MM.1S (cell line): ENCODE data around the gene PLBD1.

Experiments used
- DNase-seq: peaks from one replicate; pipeline ENCODE4 v3.0.0-alpha.2; 2015
- H2AFZ ChIP-seq: fragments of 300-600 bp; sonication (generic); 2 replicates; pipeline ENCODE4 v1.6.0; 2016; ENCODE audit warnings: antibody characterized with exemption, low read length
- H3F3A ChIP-seq: fragments of 300-600 bp; sonication (generic); 2 replicates; pipeline ENCODE4 v1.6.1; 2016; ENCODE audit warnings: mild to moderate bottlenecking, antibody characterized with exemption, low read length, moderate library complexity, mixed read lengths; ENCODE audit not compliant: insufficient read depth
- H3K27ac ChIP-seq: fragments of 300-600 bp; sonication (generic); 2 replicates; pipeline ENCODE4 v1.5.1; 2016; ENCODE audit warnings: mild to moderate bottlenecking, low read length
- H3K27me3 ChIP-seq: fragments of 300-600 bp; sonication (generic); replicated peaks from 2 replicates; pipeline ENCODE4 v1.6.0; 2016; ENCODE audit warnings: low read length; ENCODE audit not compliant: insufficient read depth
- H3K36me3 ChIP-seq: fragments of 300-600 bp; sonication (generic); replicated peaks from 2 replicates; pipeline ENCODE4 v1.6.1; 2016; ENCODE audit warnings: mild to moderate bottlenecking, low read length, mixed read lengths; ENCODE audit not compliant: insufficient read depth
- H3K4me1 ChIP-seq: fragments of 300-600 bp; sonication (generic); 2 replicates; pipeline ENCODE4 v1.6.1; 2016; ENCODE audit warnings: low read length, mixed read lengths
- H3K4me2 ChIP-seq: fragments of 300-600 bp; sonication (generic); 2 replicates; pipeline ENCODE4 v1.6.0; 2016; ENCODE audit warnings: low read depth, low read length
- H3K4me3 ChIP-seq: fragments of 300-600 bp; sonication (generic); 2 replicates; pipeline ENCODE4 v1.5.1; 2016; ENCODE audit warnings: low read length, mixed read lengths
- H3K79me2 ChIP-seq: fragments of 300-600 bp; sonication (generic); 2 replicates; pipeline ENCODE4 v1.6.1; 2016; ENCODE audit warnings: mixed run types, low read length, mixed read lengths
- H3K9ac ChIP-seq: fragments of 300-600 bp; sonication (generic); 2 replicates; pipeline ENCODE4 v1.6.1; 2016; ENCODE audit warnings: low read length, mixed read lengths
- H3K9me2 ChIP-seq: fragments of 300-600 bp; sonication (generic); replicated peaks from 2 replicates; pipeline ENCODE4 v1.6.1; 2016; ENCODE audit warnings: mild to moderate bottlenecking, low read length, mixed read lengths; ENCODE audit not compliant: insufficient read depth
- H3K9me3 ChIP-seq: fragments of 300-600 bp; sonication (generic); replicated peaks from 2 replicates; pipeline ENCODE4 v1.6.1; 2016; ENCODE audit warnings: mild to moderate bottlenecking, low read length, mixed read lengths; ENCODE audit not compliant: insufficient read depth
- H4K20me1 ChIP-seq: fragments of 300-600 bp; sonication (generic); 2 replicates; pipeline ENCODE4 v1.6.1; 2016; ENCODE audit warnings: mild to moderate bottlenecking, low read length, moderate library complexity, mixed read lengths; ENCODE audit not compliant: insufficient read depth
- EZH2 ChIP-seq: fragments of 300-600 bp; sonication (generic); optimal IDR thresholded peaks from 2 replicates; pipeline ENCODE3; 2017; ENCODE audit warnings: low read depth, mild to moderate bottlenecking, antibody characterized with exemption, low read length, mixed read lengths
- EZH2phosphoT487 ChIP-seq: fragments of 300-600 bp; sonication (generic); IDR thresholded peaks from 2 replicates; pipeline ENCODE4 v1.6.1; 2018; ENCODE audit warnings: antibody characterized with exemption, low read length
- TF ChIP-seq, protein P1 (sequence below): fragments of 300-600 bp; sonication (generic); IDR thresholded peaks from 2 replicates; pipeline ENCODE4 v1.5.1; 2016; ENCODE audit warnings: antibody characterized with exemption, low read length, mixed read lengths

The PLBD1 gene

DNA sequence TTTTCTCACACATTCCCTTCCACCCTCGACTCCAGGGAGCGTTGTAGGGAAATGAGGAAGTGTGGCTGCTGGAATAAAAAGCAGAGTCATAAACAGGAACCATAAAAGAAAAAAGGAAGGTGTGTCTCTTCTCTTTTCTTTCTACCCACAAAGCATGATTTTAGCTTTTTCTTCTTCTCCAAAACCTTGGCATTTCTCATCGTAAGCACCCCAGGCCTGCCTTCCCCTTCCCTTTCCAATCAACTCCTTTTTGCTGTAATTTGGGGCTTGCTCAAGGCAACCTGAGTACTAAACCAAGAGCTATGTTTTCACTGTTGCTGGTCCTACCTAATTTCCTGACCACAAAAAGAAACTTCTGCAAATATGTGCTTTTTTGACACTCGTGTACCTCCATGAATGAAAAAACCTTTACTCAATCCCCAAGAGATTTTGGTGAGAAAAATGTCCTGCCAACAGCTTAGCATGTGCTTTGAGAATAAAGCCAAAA lies 9.2 kb downstream of the PLBD1 start:
- no peak overlapping the region for H3K4me3 ChIP-seq
- DNase-seq, result no peak
- TF ChIP-seq, protein P1, sequence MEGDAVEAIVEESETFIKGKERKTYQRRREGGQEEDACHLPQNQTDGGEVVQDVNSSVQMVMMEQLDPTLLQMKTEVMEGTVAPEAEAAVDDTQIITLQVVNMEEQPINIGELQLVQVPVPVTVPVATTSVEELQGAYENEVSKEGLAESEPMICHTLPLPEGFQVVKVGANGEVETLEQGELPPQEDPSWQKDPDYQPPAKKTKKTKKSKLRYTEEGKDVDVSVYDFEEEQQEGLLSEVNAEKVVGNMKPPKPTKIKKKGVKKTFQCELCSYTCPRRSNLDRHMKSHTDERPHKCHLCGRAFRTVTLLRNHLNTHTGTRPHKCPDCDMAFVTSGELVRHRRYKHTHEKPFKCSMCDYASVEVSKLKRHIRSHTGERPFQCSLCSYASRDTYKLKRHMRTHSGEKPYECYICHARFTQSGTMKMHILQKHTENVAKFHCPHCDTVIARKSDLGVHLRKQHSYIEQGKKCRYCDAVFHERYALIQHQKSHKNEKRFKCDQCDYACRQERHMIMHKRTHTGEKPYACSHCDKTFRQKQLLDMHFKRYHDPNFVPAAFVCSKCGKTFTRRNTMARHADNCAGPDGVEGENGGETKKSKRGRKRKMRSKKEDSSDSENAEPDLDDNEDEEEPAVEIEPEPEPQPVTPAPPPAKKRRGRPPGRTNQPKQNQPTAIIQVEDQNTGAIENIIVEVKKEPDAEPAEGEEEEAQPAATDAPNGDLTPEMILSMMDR, result no peak
- H3F3A ChIP-seq, result no peaks in the 10 kb centered on the region
- no peak overlapping the region for H3K27ac ChIP-seq
- H3K9ac ChIP-seq, result no peak overlapping the region
- H3K27me3 ChIP-seq, result no peaks in the 10 kb centered on the region
- no peaks in the 10 kb centered on the region for H3K9me2 ChIP-seq
- no peaks in the 10 kb centered on the region for H4K20me1 ChIP-seq
- H2AFZ ChIP-seq, result no peak overlapping the region
- H3K36me3 ChIP-seq, result no peaks in the 10 kb centered on the region
- H3K79me2 ChIP-seq, result no peaks in the 10 kb centered on the region
- H3K4me1 ChIP-seq, result no peaks in the 10 kb centered on the region
- no peak overlapping the region for H3K4me2 ChIP-seq
- no peaks in the 10 kb centered on the region for H3K9me3 ChIP-seq

DNA sequence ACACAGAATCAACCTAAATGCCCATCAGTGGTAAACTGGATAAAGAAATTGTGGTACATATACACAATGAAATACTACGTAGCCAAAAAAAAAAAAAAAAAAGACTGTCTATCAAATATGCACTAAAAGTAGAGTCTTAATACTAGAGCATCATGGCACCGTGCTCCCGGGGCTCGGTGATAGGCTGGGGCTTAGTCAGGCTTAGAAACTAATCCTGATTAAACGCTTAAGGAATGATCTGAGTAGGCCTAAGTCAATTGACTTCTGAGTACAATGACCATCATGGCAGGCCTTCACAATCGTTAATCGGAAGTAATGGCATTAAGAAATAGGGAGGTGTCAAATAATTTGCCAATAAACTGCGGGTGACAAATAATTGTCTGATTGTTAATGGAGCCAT lies 9.7 kb downstream of the PLBD1 start:
- no peaks in the 10 kb centered on the region for H3F3A ChIP-seq
- no peaks in the 10 kb centered on the region for H3K9me2 ChIP-seq
- H3K27me3 ChIP-seq, result no peaks in the 10 kb centered on the region
- no peaks in the 10 kb centered on the region for H3K4me1 ChIP-seq
- no peak overlapping the region for H3K4me3 ChIP-seq
- DNase-seq, result no peak
- no peak overlapping the region for H3K9ac ChIP-seq
- H3K4me2 ChIP-seq, result no peak overlapping the region
- TF ChIP-seq, protein P1, result no peak
- no peak for TF ChIP-seq EZH2phosphoT487
- no peak for TF ChIP-seq EZH2
- no peaks in the 10 kb centered on the region for H4K20me1 ChIP-seq
- H3K36me3 ChIP-seq, result no peaks in the 10 kb centered on the region
- no peak overlapping the region for H2AFZ ChIP-seq
- no peaks in the 10 kb centered on the region for H3K9me3 ChIP-seq
- no peaks in the 10 kb centered on the region for H3K79me2 ChIP-seq
- H3K27ac ChIP-seq, result no peak overlapping the region

DNA sequence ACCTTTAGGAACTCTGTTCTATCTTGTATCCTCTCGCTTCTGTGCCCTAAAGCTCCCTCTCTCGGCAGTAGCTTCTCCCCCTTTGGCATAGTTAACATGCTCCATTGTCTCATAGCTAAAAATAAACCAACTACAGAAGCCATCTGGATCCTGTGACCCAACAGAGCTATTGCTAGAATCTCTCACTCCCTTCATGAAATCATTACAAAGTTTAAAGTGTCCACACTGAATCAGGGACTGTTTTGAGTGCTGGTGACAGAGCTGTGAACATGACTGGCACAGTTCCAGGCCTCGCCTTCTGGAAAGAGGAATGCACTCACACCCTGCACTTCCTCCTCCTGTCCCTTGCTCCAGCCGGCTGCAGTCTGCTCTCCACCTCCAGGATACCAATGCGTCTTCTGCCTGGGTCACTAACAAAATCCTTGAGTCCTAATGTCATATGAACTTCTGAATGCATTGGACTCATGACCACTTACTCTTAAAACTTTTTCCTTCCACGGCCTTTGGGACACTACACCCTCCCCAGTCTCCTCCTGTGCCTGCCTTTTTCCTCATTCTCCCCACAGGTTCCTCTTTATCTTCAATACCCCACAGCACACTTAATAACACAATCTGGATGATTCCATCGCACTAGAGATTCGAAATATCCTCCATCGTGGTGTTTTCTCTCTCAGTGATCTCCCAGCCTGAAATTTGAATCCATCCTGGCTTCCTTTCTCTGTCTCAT lies 13.2 kb downstream of the PLBD1 start:
- Histone ChIP-seq H2AFZ (no peak overlapping the region), H3K79me2 (no peaks in the 10 kb centered on the region), H3K36me3 (no peaks in the 10 kb centered on the region), H3K9me2 (no peaks in the 10 kb centered on the region), H3K27me3 (no peaks in the 10 kb centered on the region), H3K27ac (no peak overlapping the region), H3F3A (no peaks in the 10 kb centered on the region), H3K4me2 (no peak overlapping the region), H3K9me3 (no peaks in the 10 kb centered on the region), H3K9ac (no peak overlapping the region), H4K20me1 (no peaks in the 10 kb centered on the region), H3K4me3 (no peak overlapping the region), H3K4me1 (no peaks in the 10 kb centered on the region)
- TF ChIP-seq EZH2 (no peak), EZH2phosphoT487 (no peak)
- TF ChIP-seq, protein P1, result no peak
- no peak for DNase-seq
